HG03108 (cell line): Measurements from ENCODE around the gene LIPH.
"Not testable (repeated sequence)": the region's sequence is repeated elsewhere in the genome, so short reads cannot be mapped to it uniquely, and the experiment has no call there.

Source experiments
- ATAC-seq: cut with Tn5 transposase; IDR thresholded peaks from one replicate; pipeline ENCODE4 v1.9.1; 2021; ENCODE audit warnings: moderate library complexity; ENCODE audit not compliant: unreplicated experiment

LIPH gene

DNA sequence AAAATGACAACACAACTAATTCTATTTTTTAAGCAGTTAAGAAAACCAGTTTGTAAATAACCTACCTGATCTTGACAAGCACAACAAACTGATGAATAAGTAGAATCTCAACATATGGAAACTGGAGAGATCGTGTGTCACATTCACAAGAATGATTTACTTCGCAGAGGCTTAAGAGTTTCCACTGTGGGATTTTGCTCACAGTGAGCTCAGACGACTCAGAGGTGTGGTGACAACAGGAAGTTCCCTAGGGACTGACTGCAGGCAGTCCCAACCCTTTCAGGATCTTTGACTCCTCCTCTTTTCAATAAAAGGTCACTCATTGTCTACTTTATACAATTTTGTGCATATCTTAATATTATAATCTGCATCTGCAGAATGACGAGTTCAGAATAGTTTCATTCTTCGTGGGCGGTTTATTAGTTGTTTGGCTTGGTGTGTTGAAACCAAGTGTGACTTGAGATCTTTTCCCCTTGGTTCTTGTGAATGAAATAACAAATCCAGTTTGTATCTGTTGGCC, at the start of gene LIPH:
Gene LIPH, minus strand, starts transcription at position 231 of the 520 bp plus-strand sequence. Its CDS starts 117 bp downstream, at position 114.
- ATAC-seq = peak; percentile 86

DNA sequence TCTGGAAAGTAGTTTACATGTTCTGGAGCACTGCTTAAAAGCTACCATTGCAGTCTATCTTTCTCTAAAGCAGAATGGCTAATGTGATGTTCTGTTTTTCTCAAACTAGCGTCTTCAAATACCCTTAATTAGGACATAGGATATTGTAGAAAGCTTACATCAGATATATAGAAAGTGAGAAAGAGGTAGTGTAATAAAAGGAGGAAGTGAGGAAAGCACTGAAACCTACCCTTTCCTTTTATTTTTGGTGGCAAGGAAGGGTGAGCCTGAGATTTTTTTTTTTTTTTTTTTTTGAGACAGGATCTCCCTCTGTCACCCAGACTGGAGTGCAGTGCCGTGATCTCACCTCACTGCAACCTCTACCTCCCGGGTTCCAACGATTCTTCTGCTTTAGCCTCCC, 43.1 kb upstream of the LIPH start:
- ATAC-seq = no peak

DNA sequence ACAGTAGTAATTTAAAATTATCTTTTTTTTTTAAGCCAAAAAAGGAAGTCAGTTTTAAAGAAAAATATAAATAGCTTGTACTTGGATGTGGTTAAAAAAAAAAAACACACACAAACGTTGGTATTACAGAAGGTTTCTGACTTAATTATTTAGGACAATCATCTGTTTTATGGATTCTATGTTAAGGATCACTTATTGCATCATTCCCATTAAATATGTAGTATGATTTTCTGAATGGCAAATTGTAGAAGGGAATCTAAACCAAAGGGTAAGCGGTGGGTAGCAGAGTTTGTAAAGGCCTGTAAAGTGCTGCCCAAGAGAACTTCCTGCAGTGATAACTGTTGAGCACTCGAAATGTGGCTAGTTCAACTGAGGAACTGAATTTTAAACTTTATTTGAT, 41.7 kb upstream of the LIPH start:
- ATAC-seq = no peak

DNA sequence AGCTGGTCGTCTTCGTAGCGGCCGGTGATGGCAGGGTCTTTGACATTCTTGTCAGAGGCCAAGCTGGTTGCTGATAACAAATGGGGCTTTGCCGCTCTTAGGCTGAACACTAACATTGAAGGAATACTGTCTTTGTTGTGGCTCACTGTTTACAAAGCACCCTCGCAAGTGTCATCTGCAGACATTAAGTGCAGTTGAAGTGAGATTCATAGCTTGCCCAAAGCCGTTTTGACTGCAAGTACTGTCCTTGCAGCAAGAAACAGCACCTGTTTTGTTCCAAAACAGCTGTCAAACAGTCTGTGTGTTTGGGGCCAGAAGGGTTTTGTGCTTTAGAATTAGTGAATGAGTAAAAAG, 34.3 kb upstream of the LIPH start:
- ATAC-seq = no peak

DNA sequence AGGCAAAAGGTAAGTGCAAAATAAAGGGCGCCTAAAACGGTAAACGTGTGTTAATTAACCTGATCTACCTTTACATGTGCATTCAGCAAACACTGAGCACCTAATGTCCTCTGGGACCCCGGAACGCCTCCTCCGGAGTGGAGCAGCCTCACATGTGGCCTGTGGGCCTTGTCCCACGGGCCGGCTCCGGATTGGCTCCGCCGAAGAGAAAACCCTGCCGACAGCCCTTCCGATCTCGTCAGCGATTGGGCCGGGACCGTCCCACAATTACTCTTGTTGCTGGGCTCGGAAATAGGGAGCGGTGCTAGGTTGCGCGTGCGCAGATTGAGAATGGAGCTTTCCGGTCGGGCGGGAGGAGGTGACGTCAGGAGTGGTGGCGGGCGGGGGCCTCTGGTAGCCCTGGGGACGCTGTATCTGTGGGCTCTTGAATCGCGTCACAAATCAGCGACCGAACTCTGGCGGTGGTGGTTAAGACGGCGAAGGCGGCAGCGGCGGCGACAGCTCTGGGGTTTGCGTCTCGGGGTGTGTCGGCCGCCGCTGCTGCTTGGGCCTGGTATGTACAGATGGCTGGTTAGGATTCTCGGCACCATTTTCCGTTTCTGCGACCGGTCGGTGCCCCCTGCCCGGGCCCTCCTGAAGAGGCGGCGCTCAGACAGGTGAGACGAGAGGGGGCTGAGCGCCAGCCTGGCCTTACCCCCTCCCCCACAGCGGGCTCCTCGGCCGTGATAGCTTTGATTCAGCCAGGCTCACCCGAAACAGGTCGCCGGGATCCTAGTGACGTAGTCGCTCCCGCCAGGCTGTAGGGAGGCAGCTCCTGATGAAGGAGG, 33.7 kb upstream of the LIPH start, which contains the start of gene SENP2:
Gene SENP2, plus strand, starts transcription at position 437 of the 827 bp plus-strand sequence. Its CDS starts 119 bp downstream, at position 556.
- peak; percentile 95 for ATAC-seq

DNA sequence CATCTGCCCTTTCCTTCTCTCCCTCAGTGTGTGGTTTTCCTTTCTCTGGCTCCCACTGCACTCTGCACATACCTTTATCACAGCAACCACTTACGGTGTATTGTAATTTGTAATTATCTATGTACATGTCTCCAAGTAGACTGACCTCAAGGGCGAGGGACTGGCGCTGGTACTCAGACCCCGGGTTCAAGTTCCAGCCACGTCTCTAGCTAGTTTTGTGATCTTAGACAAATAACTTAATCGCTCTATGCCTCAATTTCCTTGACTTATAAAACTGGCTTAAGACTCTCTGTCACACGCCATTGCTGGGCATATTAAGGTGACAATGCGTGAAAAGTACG, 33.1 kb upstream of the LIPH start:
- no peak for ATAC-seq

DNA sequence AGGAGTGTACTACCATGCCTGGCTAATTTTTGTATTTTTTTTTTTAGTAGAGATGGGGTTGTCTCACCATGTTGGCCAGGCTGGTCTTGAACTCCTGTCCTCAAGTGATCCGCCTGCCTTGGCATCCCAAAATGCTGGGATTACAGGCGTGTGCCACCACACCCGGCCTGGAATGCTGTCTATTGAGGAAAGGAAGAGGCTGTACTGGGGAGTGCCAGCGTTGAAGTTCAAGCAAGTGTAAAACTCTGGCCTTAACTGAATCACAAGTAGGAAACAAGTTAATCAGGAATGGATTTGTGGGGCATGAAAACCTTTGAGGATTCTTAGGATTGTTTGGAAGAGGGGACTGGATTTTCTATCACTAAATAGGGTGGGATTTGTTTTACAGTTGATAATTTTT, 32.3 kb upstream of the LIPH start:
- no peak for ATAC-seq

DNA sequence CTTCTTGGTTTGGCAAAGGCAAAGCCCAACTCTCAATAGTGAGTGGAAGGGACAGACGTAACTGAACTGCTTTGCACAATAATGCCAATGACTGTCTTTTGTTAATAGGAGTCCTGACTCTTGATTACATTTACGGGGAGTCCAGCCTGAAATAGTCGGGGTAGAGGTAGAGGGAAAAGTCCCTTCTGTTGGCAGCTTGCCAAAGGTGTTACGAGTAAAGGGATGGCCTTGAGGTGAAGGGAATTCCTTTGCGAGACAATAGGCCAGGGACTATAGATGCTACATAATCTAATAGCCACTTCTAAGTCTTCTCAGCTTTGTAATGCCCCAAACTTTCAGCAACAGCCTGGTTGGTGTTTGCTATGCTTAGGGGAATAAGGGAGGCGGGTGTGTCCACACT, 31.5 kb upstream of the LIPH start:
- no peak for ATAC-seq

DNA sequence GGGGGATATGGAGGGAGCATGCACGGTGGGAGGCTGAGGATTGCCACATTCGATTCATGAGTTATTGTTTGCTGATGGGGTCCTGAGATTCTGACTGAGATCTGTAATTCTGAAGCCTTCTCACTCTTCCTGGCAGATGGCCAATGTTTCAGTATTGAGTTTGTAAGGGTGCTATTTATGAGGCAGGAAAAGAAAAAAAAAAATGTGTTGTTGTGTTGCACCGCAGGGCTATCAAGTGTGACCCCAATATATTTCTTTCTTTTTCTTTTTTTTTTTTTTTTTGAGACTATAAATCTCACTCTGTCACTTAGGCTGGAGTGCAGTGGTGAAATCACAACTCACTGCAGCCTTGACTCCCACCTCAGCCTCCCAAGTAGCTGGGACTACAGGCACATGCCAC, 30.5 kb upstream of the LIPH start:
- ATAC-seq = no peak

DNA sequence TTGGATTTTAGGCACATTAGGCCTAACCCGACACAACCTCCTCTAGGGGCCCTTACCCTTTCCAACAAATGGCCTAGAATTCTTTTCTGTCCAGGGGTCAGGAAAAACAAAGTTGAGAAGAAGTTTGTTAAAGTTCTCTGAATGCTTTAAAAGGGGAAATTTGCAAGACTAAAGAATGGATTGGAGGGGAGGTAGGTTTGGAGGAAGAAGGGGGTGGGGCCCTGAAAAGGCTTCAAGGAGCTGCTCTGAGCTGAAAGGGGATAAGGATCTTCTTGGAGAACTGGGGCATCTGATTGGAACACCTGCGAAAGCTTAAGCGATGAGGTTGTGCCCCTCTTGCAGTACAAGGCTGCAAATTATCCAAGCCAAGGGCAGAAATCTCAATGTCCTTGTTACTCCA, 29.8 kb upstream of the LIPH start:
- no peak for ATAC-seq

DNA sequence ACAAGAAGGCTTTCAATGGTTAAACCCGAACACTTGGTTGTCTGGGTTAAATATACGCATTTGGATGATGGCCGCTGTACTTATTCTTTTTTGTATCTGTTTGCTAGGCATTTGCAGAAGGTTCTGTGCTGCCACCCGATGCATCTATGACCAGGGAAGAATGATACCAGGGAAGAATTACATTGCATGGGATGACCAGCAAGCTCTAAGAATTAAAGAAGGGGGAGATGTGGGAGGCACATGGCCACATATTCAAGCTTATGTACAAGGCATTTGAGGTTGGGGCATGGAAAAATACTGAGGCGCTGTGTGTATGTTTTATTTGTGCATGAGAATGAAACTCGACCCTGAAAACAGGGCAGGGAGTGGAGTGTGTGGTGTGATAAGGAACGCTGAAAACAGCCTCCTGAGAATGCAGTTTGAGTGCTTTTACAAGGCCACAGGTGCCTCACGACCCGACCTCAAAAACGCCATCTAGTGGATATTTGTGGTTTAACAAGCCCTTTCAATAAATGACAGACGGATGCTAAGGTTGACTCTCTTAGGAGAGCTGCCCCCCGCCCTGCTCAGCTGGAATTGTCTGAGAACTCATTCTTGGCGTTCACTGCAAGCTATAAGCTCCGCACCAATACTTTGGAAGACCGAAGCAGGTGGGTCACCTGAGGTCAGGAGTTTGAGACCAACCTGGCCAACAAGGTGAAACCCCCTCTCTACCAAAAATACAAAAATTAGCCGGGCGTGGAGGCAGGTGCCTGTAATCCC, 22.9 kb upstream of the LIPH start:
- not testable (repeated sequence) for ATAC-seq

DNA sequence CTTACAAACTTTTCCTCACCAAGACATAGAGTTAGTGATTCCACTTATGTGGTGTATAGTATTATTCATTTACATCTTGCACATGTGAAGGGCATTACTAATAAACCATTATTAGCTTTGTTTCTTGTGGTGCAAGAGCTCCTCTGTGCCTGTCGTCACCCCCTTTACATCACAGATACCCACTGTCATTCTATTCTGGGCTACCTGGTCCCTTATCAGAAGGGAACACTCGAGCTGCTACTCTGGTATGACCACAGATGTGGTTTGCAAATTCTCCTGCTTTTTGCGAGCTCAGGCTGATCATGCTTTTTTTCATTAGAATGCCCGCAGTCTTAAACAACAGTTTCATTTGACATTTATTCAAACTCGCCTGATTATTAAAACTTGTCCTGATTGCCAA, 19.8 kb upstream of the LIPH start:
- ATAC-seq = no peak

DNA sequence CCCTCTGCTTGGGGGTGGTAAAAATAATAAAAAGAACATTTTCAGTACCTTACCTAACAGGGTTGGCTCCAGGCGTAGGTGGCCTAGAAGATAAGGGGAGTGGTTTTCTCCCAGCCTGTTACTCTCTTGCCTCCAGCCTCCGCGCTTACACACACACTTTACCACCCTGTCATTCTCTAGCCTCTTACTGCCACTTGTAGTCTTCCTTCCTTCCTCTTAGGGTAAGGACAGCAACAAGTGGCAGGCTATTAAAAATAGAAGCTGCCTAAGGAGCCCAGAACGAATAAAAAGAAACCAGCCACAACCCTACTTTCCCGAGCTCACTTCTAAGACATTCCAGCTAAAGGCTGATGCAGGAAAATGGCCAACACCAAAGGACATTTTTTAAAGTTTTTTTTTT, 9.6 kb upstream of the LIPH start:
- ATAC-seq = no peak

DNA sequence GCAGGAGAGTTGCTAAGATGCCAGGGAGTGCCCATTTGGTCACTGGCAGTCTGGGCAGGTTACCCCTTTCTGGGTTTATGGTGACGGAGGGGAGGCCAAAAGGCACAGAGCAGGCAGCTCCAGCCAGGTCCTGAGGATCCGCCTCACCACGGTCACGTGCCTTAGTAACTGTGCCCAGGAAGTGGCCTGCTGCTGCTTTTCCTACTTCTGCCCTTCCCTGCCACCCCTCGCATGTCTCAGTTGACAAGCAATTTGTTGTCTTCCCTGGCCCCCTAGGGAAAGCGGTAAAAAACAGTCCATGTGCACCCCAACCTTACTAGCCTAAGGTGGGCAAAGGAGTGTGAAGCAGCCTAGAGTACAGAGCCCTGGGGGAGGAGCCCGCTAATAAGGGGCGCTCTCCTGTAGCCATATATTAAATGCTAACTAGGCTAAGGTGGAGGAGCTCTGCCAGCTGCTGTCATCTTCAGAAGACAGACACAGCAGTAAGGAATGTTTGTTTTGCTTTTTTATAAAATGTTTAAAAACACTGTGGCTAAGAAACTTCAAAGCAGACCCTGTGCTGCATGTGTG, 9.1 kb upstream of the LIPH start:
- no peak for ATAC-seq

DNA sequence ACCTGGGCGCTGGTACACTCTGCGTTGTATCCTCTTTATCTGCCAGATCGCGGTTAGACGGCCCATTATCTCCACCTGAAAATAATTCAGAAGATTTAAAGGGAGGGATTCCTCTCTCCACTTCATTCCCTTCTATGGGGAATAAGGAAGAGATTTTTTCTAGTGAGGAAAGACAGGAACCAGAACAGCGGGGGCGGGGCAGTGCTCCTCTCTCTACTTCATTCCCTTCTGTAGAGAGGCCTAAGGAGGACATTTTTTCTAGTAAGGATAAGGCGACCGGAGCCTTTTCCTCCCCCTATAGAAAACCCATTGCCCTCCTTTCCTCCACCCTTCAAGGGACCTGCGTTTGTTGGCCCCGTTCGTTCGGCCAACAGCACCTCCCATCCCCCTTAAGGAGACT, 8.3 kb upstream of the LIPH start:
- ATAC-seq = no peak

DNA sequence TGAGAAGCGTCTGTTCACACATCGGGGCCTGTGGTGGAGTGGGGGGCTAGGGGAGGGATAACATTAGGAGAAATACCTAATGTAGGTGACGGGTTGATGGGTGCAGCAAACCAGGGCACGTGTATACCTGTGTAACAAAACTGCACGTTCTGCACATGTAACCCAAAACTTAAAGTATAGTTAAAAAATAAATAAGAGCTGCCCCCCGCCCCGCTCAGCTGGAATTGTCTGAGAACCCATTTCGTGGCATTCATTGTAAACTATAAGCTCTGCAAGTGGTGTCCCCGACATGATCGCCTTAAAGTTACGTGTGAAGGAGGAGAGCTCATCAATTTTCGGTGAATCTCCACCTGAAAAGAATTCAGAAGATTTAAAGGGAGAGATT, 7.3 kb upstream of the LIPH start:
- no peak for ATAC-seq

DNA sequence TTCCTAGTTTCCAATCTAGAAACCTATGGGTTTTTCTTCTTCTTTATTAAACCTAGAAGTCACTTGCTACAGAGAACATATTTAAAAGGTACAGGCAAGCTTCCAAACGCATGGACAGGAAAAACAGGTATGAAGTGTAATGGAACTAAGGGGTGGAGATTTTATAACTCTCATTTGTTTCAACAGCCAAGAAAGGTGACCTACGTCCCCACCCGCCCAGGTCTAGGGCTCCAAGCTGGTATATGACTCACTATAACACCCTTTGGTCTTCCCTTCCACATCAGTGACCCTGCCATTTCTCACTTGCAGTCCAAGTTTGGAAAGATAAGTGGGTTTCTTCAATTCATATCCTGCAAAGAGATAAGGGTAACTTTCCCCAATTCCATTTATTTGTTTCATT, 6.0 kb upstream of the LIPH start:
- no peak for ATAC-seq

DNA sequence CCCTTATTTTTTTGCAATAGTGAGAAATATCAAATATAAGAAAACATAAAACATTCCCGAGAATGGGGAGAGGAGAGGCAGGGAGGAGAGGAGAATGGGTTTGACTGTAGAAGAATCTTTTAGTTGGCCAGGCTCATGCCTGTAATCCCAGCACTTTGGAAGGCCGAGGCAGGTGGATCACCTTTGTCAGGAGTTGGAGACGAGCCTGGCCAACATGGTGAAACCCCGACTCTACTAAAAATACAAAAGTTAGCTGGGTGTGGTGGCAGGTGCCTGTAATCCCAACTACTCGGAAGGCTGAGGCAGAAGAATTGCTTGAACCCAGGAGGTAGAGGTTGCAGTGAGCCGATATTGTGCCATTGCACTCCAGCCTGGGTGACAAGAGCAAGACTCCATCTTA, 4.3 kb upstream of the LIPH start:
- not testable (repeated sequence) for ATAC-seq

DNA sequence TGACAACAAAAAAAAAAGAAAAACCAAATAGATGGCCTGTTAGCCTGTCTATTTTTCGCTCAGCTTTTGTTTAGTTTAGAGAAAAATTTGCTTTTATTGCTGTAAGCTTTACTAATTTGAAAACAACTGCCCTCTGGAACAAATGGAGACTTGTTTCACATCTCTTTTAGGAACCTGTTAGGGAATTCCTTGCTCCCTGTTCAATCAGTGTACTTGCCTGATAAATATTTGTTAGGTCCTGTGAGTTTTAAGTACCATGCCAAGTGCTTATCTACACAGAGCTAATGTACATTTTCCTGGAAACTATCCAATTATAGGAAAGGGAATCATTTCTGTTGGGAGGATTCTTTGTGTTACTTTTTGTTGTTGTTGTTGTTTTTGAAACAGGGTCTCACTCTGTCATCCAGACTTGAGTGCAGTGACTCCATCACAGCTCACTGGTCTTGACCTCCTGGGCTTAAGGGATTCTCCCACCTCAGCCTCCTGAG, 3.5 kb upstream of the LIPH start:
- no peak for ATAC-seq

DNA sequence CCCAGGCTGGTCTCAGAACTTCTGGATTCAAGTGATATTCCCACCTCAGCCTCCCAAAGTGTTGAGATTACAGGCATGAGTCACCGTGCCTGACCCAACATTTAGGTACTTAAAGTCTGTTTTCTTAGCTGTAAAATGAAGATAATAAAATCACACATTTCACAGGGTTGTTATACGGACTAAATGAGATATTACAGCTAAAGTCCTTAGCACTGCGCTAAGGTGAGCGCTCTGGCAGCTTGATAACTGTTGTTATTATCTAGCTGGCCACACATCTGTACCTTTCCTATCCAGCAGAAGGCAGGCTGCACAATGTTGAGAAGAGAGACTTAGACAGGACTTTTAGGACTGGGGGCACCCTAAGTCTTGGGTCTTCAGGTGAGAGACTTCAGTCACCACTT, 2.7 kb upstream of the LIPH start:
- ATAC-seq = no peak

DNA sequence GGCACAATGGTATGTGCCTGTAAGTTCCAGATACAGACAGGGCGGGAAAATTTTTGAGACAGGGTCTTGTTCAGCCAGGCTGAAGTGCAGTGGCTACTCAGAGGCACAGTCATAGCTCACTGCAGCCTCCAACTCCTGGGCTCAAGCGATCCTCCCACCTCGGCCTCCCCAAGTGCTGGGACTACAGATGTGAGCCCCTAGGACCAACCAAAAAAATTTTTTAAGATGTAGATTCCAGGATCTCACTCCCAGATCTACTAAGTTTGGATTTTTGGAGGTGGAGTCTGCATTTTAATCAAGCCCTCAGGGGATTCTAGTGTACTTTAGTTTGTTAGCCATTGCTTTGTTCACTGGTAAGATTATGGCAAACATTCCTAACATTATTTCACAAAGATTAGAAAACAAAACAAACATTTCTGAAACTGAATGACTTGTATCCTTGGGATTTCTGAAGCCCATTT, 2.7 kb downstream of the LIPH start:
- no peak for ATAC-seq

DNA sequence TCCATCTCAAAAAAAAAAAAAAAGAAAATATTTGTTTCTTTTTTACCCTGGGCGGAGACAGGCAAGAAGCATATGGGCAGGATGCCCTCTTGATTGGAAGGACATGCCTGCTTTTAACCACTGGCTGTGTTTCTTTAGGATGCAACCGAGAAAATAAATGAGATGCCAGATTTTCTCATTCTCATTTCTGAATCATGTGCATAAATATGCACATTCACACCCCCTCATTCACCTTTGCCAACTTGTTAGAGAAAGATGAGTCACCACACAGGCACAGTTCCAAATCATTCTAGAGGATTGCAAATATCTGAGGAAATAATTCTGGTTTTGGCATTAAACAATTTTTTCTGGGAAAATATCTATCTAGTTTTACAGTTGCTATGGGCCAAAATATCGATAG, 3.3 kb downstream of the LIPH start:
- ATAC-seq = no peak
